ENCODE data around the gene COPZ1.

DNA sequence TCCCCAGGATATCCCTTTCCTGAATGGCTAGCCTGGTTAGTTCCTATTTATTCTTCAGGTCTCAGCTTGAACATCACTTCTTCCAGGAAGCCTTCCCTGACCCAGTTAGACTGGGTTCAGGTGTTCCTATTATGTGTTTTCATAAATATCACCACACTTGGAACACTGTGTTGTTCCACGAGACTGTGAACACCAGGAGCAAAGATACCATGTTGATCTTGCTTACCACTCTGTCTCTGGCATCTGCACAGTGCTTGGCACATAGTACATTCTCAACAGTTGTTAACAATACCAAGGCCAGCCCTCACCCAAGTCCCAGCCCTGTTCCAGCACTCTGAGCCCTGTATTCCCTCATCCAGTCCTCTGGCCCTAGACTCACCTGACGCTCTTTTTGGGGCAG, 73.3 kb downstream of the COPZ1 start:
- TF ChIP-seq CTCF (IDR thresholded peaks at IDR 0.05 in 2 of 3, conservative IDR thresholded peaks at IDR 0.05 in 1 of 3; ENCODE audit: insufficient read depth in 2 of 3, low read depth in 1 of 3, low read length in 3 of 3) = no peak
- TF ChIP-seq ZKSCAN1 (IDR thresholded peaks at IDR 0.05; ENCODE audit: low read depth, low read length) = no peak
- no peak for TF ChIP-seq ZBTB11 (CRISPR knock-in tag; IDR thresholded peaks at IDR 0.05)
